ENCODE data around the gene PRKAR2B.

The PRKAR2B gene

GRCh38 chr7:107158028-107158427, 113.5 kb downstream of the PRKAR2B start:
- no peaks in the 10 kb centered on the region for H3K9me3 Mint-ChIP-seq
- no peak overlapping the region for H3K27ac Mint-ChIP-seq
- H3K4me1 Mint-ChIP-seq: no peaks in the 10 kb centered on the region
- H3K36me3 Mint-ChIP-seq: no peaks in the 10 kb centered on the region
- DNase-seq (ENCODE audit: low spot score in 2 of 2) (no peak), ATAC-seq (no peak)
- no peak overlapping the region for H3K4me3 Mint-ChIP-seq

DNA sequence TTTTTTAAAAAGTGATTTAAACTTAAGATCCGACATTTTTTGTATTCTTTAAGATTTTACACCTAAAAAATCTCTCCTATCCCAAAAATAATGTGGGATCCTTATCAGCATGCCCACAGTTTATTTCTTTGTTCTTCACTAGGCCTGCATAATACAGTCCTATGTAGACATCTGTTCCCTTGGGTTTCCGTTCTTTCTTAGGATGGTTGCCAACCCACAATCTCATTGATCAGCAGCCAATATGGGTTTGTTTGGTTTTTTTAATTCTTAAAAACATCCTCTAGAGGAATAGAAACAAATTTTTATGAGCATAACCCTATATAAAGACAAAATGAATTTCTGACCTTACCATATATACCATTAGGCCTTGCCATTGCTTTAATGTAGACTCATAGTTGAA, 115.9 kb downstream of the PRKAR2B start:
- Mint-ChIP-seq H3K4me3 (no peak overlapping the region), H3K4me1 (no peaks in the 10 kb centered on the region), H3K9me3 (no peaks in the 10 kb centered on the region), H3K36me3 (no peaks in the 10 kb centered on the region), H3K27ac (no peak overlapping the region)
- DNase-seq (ENCODE audit: low spot score in 2 of 2) (no peak), ATAC-seq (no peak)

GRCh38 chr7:107161415-107161814, 116.9 kb downstream of the PRKAR2B start:
- no peak overlapping the region for H3K27ac Mint-ChIP-seq
- H3K9me3 Mint-ChIP-seq: no peaks in the 10 kb centered on the region
- ATAC-seq: no peak

DNA sequence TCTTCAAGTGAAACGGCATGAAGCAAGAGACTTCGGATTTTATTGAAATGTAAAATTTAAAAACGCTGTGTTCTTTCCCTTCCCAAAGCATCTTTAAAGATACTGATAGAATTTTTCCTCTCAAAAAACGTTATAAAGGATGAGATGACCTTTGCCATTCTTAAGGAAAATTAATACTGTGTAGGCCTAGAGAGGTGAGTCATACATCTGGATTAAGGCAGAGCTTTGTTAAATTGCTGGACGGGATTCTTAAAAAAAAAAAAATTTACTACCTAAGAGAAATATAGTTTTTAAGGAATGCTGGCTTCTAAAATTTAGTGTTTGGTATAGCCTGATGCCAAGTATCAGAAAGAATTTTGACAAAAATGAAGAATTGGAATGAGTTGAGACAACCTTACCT, 118.0 kb downstream of the PRKAR2B start:
- DNase-seq (ENCODE audit: low spot score in 2 of 2) (no peak), ATAC-seq (no peak)
- Mint-ChIP-seq H3K4me3 (no peak overlapping the region), H3K27ac (no peak overlapping the region), H3K9me3 (no peaks in the 10 kb centered on the region), H3K4me1 (no peaks in the 10 kb centered on the region), H3K36me3 (no peaks in the 10 kb centered on the region)

More at GRCh38 chr7:107161415-107161814, 116.9 kb downstream of the PRKAR2B start:
- Mint-ChIP-seq H3K4me1 (no peaks in the 10 kb centered on the region), H3K4me3 (no peak overlapping the region), H3K36me3 (no peaks in the 10 kb centered on the region)
- no peak for DNase-seq (ENCODE audit: low spot score in 2 of 2)

DNA sequence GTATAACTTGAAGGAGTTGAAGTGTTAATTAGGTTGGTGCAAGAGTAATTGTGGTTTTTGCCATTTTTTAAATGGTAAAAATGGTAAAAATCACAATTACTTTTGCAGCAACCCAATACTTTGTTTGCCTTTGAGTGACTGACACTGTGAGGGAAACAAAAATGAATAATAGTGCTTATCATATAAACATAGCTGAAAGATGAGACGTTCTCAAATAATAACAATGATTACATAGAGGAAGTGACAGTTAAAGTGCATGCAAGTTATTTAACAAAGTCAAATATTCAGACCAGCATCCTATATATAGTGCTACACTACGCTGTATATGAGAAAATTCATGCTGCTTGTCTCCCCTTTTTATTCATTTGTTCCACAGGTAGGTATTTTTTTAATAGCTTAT, 119.6 kb downstream of the PRKAR2B start:
- ATAC-seq (no peak), DNase-seq (ENCODE audit: low spot score in 2 of 2) (no peak)
- Mint-ChIP-seq H3K4me1 (peaks cover 7% of the 10 kb centered on the region), H3K36me3 (peaks cover 15% of the 10 kb centered on the region), H3K4me3 (no peak overlapping the region), H3K9me3 (no peaks in the 10 kb centered on the region), H3K27ac (no peak overlapping the region)

DNA sequence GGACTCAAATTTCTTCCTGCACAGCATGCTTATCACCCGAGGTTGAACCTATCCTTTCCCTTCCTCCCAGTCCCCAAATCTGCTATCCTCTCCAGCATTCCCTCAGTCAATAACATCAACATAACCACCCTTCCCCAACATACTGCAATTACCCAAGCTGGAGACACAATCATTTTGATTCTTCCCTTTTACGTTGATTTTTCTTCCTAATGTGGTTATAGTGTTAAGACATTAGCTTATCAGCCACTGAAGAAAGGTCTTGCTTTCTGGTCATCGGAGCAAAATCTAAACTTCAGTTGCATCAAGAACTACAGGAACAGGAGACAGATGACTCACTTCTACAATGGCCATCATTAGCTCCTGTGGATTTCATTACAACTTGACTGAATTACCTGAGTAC, 120.8 kb downstream of the PRKAR2B start:
- H3K9me3 Mint-ChIP-seq: no peaks in the 10 kb centered on the region
- peaks cover 7% of the 10 kb centered on the region for H3K4me1 Mint-ChIP-seq
- peaks cover 27% of the 10 kb centered on the region for H3K36me3 Mint-ChIP-seq
- no peak overlapping the region for H3K27ac Mint-ChIP-seq
- DNase-seq (ENCODE audit: low spot score in 2 of 2): no peak
- H3K4me3 Mint-ChIP-seq: no peak overlapping the region
- ATAC-seq: no peak

DNA sequence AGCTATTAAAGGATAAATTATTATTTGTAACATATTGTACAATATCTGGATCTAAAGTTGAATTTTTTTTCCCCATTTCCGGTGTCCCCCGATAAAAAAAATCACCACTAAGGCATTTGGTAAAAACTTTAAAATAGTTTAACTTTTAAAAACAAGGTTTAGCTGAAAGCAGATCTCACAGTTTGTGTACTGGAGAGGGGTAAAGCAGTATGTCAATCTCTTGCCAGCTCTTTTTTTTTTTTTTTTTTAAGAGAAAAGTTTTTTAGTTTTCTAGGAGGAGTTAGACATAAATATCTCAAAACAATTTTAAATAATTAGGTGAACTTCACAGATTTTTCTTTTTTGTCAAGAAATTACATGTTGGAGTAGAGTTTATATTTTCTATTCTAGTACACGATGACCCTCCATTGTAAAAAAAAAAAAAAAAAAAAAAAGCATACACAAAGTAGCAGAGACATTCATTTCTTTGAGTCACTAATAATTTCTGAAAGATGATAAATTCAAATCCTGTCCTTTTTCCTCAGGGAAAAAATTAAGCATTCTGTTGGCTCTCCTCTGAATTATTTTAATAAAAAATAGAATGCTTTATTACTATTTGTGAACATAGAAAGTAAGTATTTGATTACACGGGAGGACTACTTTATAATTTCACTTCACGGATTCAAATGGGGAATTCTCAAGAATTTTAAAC, 122.4 kb downstream of the PRKAR2B start:
- H3K4me3 Mint-ChIP-seq: peak overlapping the region; percentile 84
- ATAC-seq: no peak
- peak overlapping the region; percentile 98 for H3K27ac Mint-ChIP-seq
- no peaks in the 10 kb centered on the region for H3K9me3 Mint-ChIP-seq
- peaks cover 38% of the 10 kb centered on the region for H3K36me3 Mint-ChIP-seq
- no peak for DNase-seq (ENCODE audit: low spot score in 2 of 2)
- peaks cover 19% of the 10 kb centered on the region for H3K4me1 Mint-ChIP-seq

- peak overlapping the region; percentile 98 for H3K27ac Mint-ChIP-seq
- no peaks in the 10 kb centered on the region for H3K9me3 Mint-ChIP-seq
- DNase-seq (ENCODE audit: low spot score in 2 of 2): no peak
- peak overlapping the region; percentile 84 for H3K4me3 Mint-ChIP-seq
- H3K4me1 Mint-ChIP-seq: peaks cover 22% of the 10 kb centered on the region
- ATAC-seq: peak; percentile 11
- peaks cover 42% of the 10 kb centered on the region for H3K36me3 Mint-ChIP-seq
Measured at GRCh38 chr7:107167483-107168232, 123.2 kb downstream of the PRKAR2B start.

GRCh38 chr7:107168233-107169119, 124.0 kb downstream of the PRKAR2B start, which contains the start of gene HBP1:
TSS of gene HBP1 (plus strand) at chr7:107169003. CDS start at chr7:107179894, 10,891 bp downstream.
- peak within 1 kb of the TSS; percentile 84 for H3K4me3 Mint-ChIP-seq
- peak; percentile 89 for ATAC-seq
- peaks cover 42% of the 10 kb centered on the region for H3K36me3 Mint-ChIP-seq
- H3K27ac Mint-ChIP-seq: peak within 1 kb of the TSS; percentile 98
- peak; percentile 93 to 98 for DNase-seq (ENCODE audit: low spot score in 2 of 2)
- peaks cover 30% of the 10 kb centered on the region for H3K4me1 Mint-ChIP-seq
- no peaks in the 10 kb centered on the region for H3K9me3 Mint-ChIP-seq

GRCh38 chr7:107169120-107170050, 124.9 kb downstream of the PRKAR2B start:
- Mint-ChIP-seq H3K36me3 (peaks cover 45% of the 10 kb centered on the region), H3K4me1 (peaks cover 39% of the 10 kb centered on the region), H3K27ac (peak overlapping the region; percentile 98), H3K4me3 (peak overlapping the region; percentile 84), H3K9me3 (no peaks in the 10 kb centered on the region)
- peak; percentile 51 for ATAC-seq
- peak; percentile 77 to 96 for DNase-seq (ENCODE audit: low spot score in 2 of 2)

DNA sequence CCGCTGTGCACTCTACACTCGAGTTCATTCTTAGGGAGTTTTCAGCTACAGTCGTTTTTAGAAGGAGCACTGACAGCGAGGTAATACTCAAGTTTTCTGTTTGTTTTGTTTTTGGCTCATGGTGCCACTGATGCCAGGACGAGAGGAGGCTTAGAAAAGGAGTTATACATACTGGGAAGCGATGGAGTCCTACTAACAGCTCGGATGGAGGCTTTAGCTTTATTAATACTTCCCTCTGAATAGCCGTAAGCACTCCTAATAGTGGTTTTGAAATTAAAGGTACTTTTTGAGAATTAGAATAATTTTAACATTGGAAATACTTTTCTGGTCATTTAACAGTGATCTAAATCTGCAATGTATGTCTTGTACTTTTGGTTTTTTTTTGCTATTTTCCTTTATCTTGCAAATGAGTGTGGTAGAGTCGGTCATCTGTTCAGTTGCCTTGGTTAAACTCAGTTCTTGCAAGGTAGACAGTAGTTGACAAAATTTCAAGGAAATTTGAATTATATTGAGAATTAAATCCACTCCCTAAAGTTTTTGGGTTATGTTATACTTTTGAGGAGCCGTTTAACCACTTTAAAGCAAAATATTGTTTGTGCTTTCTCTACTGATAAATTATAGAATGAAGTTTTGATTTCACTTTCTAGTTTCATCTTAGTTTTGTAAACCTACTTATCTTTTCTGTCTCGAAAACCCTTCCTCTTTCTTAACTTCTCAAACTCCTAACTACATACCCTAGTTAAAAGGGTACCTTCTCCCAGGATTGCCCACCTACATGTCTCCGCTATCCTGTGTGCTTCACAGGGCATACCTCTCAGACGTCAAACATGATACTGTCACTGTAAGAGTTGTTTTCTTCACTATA, 125.8 kb downstream of the PRKAR2B start:
- H3K4me1 Mint-ChIP-seq: peaks cover 46% of the 10 kb centered on the region
- H3K4me3 Mint-ChIP-seq: peak overlapping the region; percentile 84
- no peaks in the 10 kb centered on the region for H3K9me3 Mint-ChIP-seq
- peak overlapping the region; percentile 98 for H3K27ac Mint-ChIP-seq
- ATAC-seq (no peak), DNase-seq (ENCODE audit: low spot score in 2 of 2) (no peak)
- peaks cover 50% of the 10 kb centered on the region for H3K36me3 Mint-ChIP-seq

DNA sequence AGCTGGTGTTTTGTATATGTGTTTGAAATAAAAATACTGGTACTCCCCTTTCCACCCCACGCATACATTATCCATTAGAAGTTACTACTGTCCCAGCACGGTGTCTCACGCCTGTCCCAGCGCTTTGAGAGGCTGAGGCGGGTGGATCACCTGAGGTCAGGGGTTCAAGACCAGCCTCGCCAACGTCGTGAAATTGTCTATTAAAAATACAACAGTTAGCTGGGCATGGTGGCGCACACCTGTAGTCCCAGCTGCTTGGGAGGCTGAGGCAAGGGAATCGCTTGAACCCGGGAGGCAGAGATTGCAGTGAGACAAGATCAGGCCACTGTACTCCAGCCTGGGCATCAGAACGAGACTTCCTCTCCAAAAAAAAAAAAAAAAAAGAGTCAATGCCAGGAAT, 127.0 kb downstream of the PRKAR2B start:
- H3K4me1 Mint-ChIP-seq: peaks cover 53% of the 10 kb centered on the region
- H3K9me3 Mint-ChIP-seq: no peaks in the 10 kb centered on the region

DNA sequence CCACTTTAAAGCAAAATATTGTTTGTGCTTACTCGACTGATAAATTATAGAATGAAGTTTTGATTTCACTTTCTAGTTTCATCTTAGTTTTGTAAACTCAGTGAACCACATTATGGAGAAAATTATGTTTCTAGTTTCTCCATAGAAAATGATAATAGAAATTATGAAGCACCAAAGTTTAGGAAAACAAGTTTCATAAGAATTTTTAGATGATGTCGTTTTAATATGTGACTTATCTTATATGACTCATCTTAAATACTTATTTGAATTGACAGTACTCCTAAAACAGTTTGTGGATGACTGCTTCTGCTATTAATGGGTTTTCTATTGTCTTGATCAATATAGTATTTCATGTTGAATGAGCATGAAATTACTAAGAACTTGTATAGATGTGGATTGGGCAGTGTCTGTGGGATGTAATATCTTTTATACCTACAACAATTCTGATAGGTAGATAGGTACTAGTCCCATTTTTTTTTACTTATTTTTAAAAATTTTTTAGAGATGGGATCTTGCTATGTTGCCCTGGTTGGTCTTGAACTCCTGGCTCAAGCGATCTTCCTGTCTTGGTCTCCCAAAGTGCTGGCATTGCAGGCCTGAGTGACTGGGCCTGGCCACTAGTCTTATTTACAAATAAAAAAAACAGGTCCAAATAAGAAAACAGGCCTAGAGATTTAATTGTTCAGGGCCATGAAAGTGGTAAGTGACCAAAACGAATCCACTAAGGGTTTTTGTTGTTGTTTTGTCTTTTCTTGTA, 127.9 kb downstream of the PRKAR2B start:
- Mint-ChIP-seq H3K9me3 (no peaks in the 10 kb centered on the region), H3K4me3 (peak overlapping the region; percentile 59), H3K36me3 (peaks cover 69% of the 10 kb centered on the region), H3K4me1 (peaks cover 58% of the 10 kb centered on the region), H3K27ac (peak overlapping the region; percentile 21)
- ATAC-seq: no peak
- no peak for DNase-seq (ENCODE audit: low spot score in 2 of 2)

More for the DNA sequence above, 127.0 kb downstream of the PRKAR2B start:
- H3K27ac Mint-ChIP-seq: peak overlapping the region; percentile 21
- H3K4me3 Mint-ChIP-seq: peak overlapping the region; percentile 84
- ATAC-seq (no peak), DNase-seq (ENCODE audit: low spot score in 2 of 2) (no peak)
- peaks cover 59% of the 10 kb centered on the region for H3K36me3 Mint-ChIP-seq

Data from stimulated activated effector memory CD8-positive, alpha-beta T cell treated with anti-CD3 and anti-CD28 coated beads, Interleukin-12 subunit alpha, Interleukin-12 subunit beta, amount 100 ng/mL, for 72 hours (primary cell).